ENCODE data around the gene SPATA24.
"Not testable (repeated sequence)": the region's sequence is repeated elsewhere in the genome, so short reads cannot be mapped to it uniquely, and the experiment has no call there.

Gene SPATA24

GRCh38 chr5:139414581-139415130 is 10.8 kb upstream of the SPATA24 start:
- no peak for DNase-seq (ENCODE audit: extremely low read depth, low read depth)
- TF ChIP-seq CTCF (IDR thresholded peaks at IDR 0.05; ENCODE audit: low read depth, low read length): no peak

GRCh38 chr5:139413963-139414362 is 10.1 kb upstream of the SPATA24 start:
- TF ChIP-seq CTCF (IDR thresholded peaks at IDR 0.05; ENCODE audit: low read depth, low read length): no peak
- no peak for DNase-seq (ENCODE audit: extremely low read depth, low read depth)

GRCh38 chr5:139413153-139413552 is 9.3 kb upstream of the SPATA24 start:
- no peak for TF ChIP-seq CTCF (IDR thresholded peaks at IDR 0.05; ENCODE audit: low read depth, low read length)
- no peak for DNase-seq (ENCODE audit: extremely low read depth, low read depth)

GRCh38 chr5:139410993-139411828 is 7.3 kb upstream of the SPATA24 start:
- no peak for TF ChIP-seq CTCF (IDR thresholded peaks at IDR 0.05; ENCODE audit: low read depth, low read length)

GRCh38 chr5:139410121-139410992 is 6.5 kb upstream of the SPATA24 start:
- no peak for TF ChIP-seq CTCF (IDR thresholded peaks at IDR 0.05; ENCODE audit: low read depth, low read length)

More at GRCh38 chr5:139410993-139411828, 7.3 kb upstream of the SPATA24 start:
- DNase-seq (ENCODE audit: extremely low read depth, low read depth): no peak

GRCh38 chr5:139409116-139409515 is 5.2 kb upstream of the SPATA24 start:
- DNase-seq (ENCODE audit: extremely low read depth, low read depth): not testable (repeated sequence)

More at GRCh38 chr5:139410121-139410992, 6.5 kb upstream of the SPATA24 start:
- DNase-seq (ENCODE audit: extremely low read depth, low read depth): no peak

GRCh38 chr5:139408191-139408590 is 4.3 kb upstream of the SPATA24 start:
- no peak for DNase-seq (ENCODE audit: extremely low read depth, low read depth)
- no peak for TF ChIP-seq CTCF (IDR thresholded peaks at IDR 0.05; ENCODE audit: low read depth, low read length)
